ENCODE measurements around the gene PRDX3. TPM values are rescaled to one million over a fixed set of nuclear protein-coding genes. Genes with fewer than 3 reads are reported as not detected.

The PRDX3 gene
- total RNA-seq, 2 donors from 2014 or later: 153 to 173 TPM

GRCh38 chr10:119118231-119118630 is 60.4 kb downstream of the PRDX3 start:
- Mint-ChIP-seq H3K27ac (peak overlapping the region; percentile 69), H3K36me3 (ENCODE audit: low read depth) (peaks cover 78% of the 10 kb centered on the region), H3K4me1 (no peaks in the 10 kb centered on the region), H3K27me3 (ENCODE audit: insufficient read depth) (no peaks in the 10 kb centered on the region), H3K9me3 (no peaks in the 10 kb centered on the region), H3K4me3 (no peak overlapping the region)
- no peak for DNase-seq
- Histone ChIP-seq H3K4me1 (ENCODE audit: control insufficient read depth, insufficient read depth, low read length) (no peaks in the 10 kb centered on the region), H3K4me3 (ENCODE audit: low read length) (no peak overlapping the region), H3K27me3 (ENCODE audit: control insufficient read depth, insufficient read depth, low read length, poor library complexity, severe bottlenecking) (no peaks in the 10 kb centered on the region), H3K27ac (ENCODE audit: low read depth, low read length) (no peak overlapping the region), H3K9ac (ENCODE audit: extremely low read depth, low read length, poor library complexity, severe bottlenecking) (no peak overlapping the region), H3K9me3 (ENCODE audit: control insufficient read depth, low read length) (no peaks in the 10 kb centered on the region), H3K36me3 (ENCODE audit: control insufficient read depth, insufficient read depth, low read length) (peaks cover 77% of the 10 kb centered on the region)
- no peak for TF ChIP-seq CTCF (conservative IDR thresholded peaks at IDR 0.05)
- 96 to 100% methylated on average over 3 to 5 of the region's 5 CpGs for WGBS, 2 experiments (ENCODE audit: insufficient coverage in 1 of 2, insufficient read length in 1 of 2)

Other genes with a start within 250 kb of the PRDX3 start
- gene NANOS1, start 149.1 kb downstream of the PRDX3 start, total RNA-seq: 1 to 10 TPM in 1 of 2 donors, under 1 TPM in 1; 0.71 to 1.7 TPM
- 100 to 1,000 TPM; 134 to 144 TPM for gene EIF3A, start 98.0 kb downstream of the PRDX3 start, total RNA-seq
- gene DENND10, start 74.7 kb downstream of the PRDX3 start, total RNA-seq: 10 to 100 TPM; 76.1 to 91.2 TPM
- 10 to 100 TPM; 18.3 to 23.2 TPM for gene SFXN4, start 13.1 kb downstream of the PRDX3 start, total RNA-seq
- 10 to 100 TPM in 1 of 2 donors, 1 to 10 TPM in 1; 9.1 to 11.9 TPM for gene GRK5, start 28.8 kb upstream of the PRDX3 start, total RNA-seq